Left ventricle myocardium inferior (tissue), 1 donor: ENCODE results near the gene TSKS. TPM values are rescaled to one million over a fixed set of nuclear protein-coding genes. Genes with fewer than 3 reads are reported as not detected.

ENCODE experiments used
- DNase-seq: peaks from one replicate; pipeline ENCODE4 v3.0.0-alpha.2; 2020
- H3K27ac ChIP-seq: fragments of 200-600 bp; replicated peaks from 2 replicates; pipeline ENCODE4 v1.8.0; 2021
- H3K27me3 ChIP-seq: fragments of 200-600 bp; 2 replicates; pipeline ENCODE4 v1.8.0; 2021; ENCODE audit warnings: low read depth
- H3K36me3 ChIP-seq: fragments of 200-600 bp; 2 replicates; pipeline ENCODE4 v1.8.0; 2021
- H3K4me1 ChIP-seq: fragments of 200-600 bp; 2 replicates; pipeline ENCODE4 v1.8.0; 2021
- H3K4me3 ChIP-seq: fragments of 200-600 bp; 2 replicates; pipeline ENCODE4 v1.8.0; 2021; ENCODE audit warnings: mild to moderate bottlenecking, moderate library complexity
- H3K9me3 ChIP-seq: fragments of 200-600 bp; replicated peaks from 2 replicates; pipeline ENCODE4 v1.8.0; 2021
- CTCF ChIP-seq: fragments of 200-600 bp; IDR thresholded peaks from 2 replicates; pipeline ENCODE4 v1.8.0; 2021; ENCODE audit warnings: antibody characterized with exemption, mild to moderate bottlenecking, borderline replicate concordance
- intact Hi-C: fragments of 100-400 bp; cut with micrococcal nuclease; formaldehyde crosslinking; loops from one replicate; pipeline ENCODE4 v1.11.0; 2022
- long read RNA-seq: library from polyadenylated mRNA; unstranded; transcript quantifications from one replicate; pipeline ENCODE4 v2.0.0, GENCODE V29; 2021
- total RNA-seq: library from RNA; stranded (reverse); fragmentation: NEBNext Ultra II Directional; extraction: Animal tissue kit (Norgen Biotek cat#: 25700); gene quantifications from one replicate; pipeline ENCODE4 v1.2.1, GENCODE V29; 2021
- donor health status: DM: no; HTN: yes; CAD: no; lungs with severe emphysema.

Gene TSKS, protein sequence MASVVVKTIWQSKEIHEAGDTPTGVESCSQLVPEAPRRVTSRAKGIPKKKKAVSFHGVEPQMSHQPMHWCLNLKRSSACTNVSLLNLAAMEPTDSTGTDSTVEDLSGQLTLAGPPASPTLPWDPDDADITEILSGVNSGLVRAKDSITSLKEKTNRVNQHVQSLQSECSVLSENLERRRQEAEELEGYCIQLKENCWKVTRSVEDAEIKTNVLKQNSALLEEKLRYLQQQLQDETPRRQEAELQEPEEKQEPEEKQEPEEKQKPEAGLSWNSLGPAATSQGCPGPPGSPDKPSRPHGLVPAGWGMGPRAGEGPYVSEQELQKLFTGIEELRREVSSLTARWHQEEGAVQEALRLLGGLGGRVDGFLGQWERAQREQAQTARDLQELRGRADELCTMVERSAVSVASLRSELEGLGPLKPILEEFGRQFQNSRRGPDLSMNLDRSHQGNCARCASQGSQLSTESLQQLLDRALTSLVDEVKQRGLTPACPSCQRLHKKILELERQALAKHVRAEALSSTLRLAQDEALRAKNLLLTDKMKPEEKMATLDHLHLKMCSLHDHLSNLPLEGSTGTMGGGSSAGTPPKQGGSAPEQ
- 0.38 TPM for total RNA-seq
- long read RNA-seq: 0 reads

DNA sequence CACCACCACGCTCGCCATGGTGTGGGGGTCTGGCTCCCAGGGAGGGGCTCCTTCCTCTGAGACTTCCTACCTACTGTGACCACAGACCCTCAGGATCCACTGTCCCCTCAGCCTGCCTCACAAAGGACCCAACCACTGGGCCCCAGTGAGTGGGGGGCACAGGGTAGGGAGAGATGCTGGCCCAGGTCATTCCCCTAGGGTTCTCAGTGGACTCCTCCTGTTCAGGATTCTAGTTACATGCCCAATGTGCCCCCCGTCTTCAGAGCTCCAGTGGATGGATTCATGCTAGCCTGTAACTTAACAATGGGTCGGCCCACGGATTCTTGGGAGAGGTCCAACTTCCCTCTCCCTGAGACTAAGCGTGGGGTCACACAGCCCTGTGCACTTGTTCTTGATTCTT, at the start of gene TSKS:
Gene TSKS (minus strand): TSS at position 77 of the 400 bp plus-strand sequence. CDS start 59 bp downstream, at position 18.
- Histone ChIP-seq H3K27me3 (no peaks in the 10 kb centered on the region), H3K9me3 (no peaks in the 10 kb centered on the region), H3K27ac (peak within 1 kb of the TSS; percentile 80), H3K36me3 (no peaks in the 10 kb centered on the region), H3K4me3 (no peak within 1 kb of the TSS), H3K4me1 (peaks cover 29% of the 10 kb centered on the region)
- no peak for DNase-seq
- intact Hi-C loops: no loop called here
- no peak for TF ChIP-seq CTCF

DNA sequence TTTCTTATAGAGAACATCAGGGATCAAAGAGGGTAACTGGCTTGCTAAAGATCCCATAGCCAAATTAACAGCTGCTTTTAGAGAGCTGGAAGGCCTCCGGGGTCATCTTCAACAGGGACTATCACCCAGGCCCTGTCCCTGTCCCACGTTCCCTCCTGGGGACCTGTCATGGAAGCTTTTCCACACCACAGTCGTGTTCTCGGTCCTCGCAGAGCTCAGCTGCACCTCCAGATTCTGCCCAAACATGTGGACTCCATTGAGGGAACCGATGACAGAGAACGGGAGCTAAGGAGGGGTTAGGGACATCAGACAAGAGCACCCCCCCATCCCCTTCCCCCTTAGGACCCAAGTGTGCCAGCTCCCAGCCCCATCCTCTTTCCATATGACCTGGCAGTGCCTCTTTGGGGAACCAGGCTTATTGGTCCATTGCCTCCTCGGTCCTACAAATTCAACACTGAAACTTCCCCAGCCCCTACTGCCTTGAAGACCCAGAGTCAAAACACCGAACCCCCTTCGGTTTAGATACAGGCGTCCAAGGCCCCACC, 49.4 kb upstream of the TSKS start:
- peak overlapping the region; percentile 96 for H3K27ac ChIP-seq
- H3K4me3 ChIP-seq: peak overlapping the region; percentile 81
- H3K27me3 ChIP-seq: no peaks in the 10 kb centered on the region
- no peaks in the 10 kb centered on the region for H3K9me3 ChIP-seq
- peaks cover 1% of the 10 kb centered on the region for H3K36me3 ChIP-seq
- no peak for DNase-seq
- H3K4me1 ChIP-seq: peaks cover 53% of the 10 kb centered on the region
- intact Hi-C loops: no loop called here
- no peak for TF ChIP-seq CTCF

GRCh38 chr19:49811328-49811727, 48.2 kb upstream of the TSKS start:
- H3K4me1 ChIP-seq: peaks cover 45% of the 10 kb centered on the region
- no peaks in the 10 kb centered on the region for H3K9me3 ChIP-seq
- no peak for TF ChIP-seq CTCF
- no peaks in the 10 kb centered on the region for H3K27me3 ChIP-seq
- peaks cover 12% of the 10 kb centered on the region for H3K36me3 ChIP-seq
- no peak overlapping the region for H3K27ac ChIP-seq
- DNase-seq: no peak
- intact Hi-C loops: no loop called here
- H3K4me3 ChIP-seq: no peak overlapping the region

GRCh38 chr19:49809941-49810389, 46.9 kb upstream of the TSKS start:
- DNase-seq: no peak
- Histone ChIP-seq H3K27ac (peak overlapping the region; percentile 93), H3K9me3 (no peaks in the 10 kb centered on the region), H3K4me3 (peak overlapping the region; percentile 89), H3K36me3 (peaks cover 24% of the 10 kb centered on the region), H3K4me1 (peaks cover 45% of the 10 kb centered on the region), H3K27me3 (no peaks in the 10 kb centered on the region)
- no peak for TF ChIP-seq CTCF
- intact Hi-C loops: no loop called here

DNA sequence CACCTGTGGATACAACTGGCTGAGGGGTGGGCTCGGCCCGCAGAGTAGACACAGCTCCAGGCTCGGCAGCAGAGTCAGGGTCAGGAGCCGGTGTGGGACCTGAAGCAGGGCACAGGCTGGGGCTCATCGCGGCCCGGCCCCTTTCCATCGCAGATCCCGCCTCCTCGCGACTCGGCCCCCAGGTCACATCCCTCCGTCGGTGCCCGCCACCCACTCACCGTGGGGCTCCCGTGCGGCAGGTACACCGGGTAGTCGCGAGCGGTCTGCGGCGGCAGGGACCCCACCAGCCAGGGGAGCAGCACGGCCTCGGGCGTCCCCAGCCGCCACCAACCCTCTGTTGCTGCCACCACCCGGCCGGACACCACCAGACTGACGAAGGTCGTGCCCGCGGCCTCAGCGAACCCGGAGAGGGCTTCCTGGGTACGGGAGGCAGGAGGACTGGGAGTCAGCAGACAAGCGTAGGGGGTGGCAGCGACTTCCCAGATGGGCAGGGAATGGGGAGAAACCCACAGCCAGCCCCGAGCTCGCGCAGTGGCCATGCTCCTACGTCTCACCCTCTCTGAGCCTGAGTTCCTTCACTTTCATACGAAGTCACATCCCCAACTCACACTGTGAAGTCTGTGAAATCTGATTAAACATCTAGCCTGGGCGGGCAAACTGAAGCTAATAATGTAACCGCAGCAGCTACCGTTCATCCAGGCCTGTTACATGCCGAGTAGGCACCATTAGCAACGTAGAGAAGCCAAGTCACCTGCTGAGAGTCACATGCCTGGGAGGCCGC, 46.2 kb upstream of the TSKS start:
- no peaks in the 10 kb centered on the region for H3K9me3 ChIP-seq
- peak overlapping the region; percentile 89 for H3K4me3 ChIP-seq
- H3K4me1 ChIP-seq: peaks cover 45% of the 10 kb centered on the region
- H3K36me3 ChIP-seq: peaks cover 30% of the 10 kb centered on the region
- H3K27me3 ChIP-seq: no peaks in the 10 kb centered on the region
- intact Hi-C loops: no loop called here
- H3K27ac ChIP-seq: peak overlapping the region; percentile 93
- DNase-seq: peak; percentile 70
- TF ChIP-seq CTCF: no peak
